GM18873 (cell line): Measurements from ENCODE around the gene M1AP.
A peak's percentile ranks its signal among the peaks of the same experiment; 100 is the strongest.

Experiments
- ATAC-seq: cut with Tn5 transposase; IDR thresholded peaks from one replicate; pipeline ENCODE4 v1.9.1; 2021; ENCODE audit warnings: mild to moderate bottlenecking, moderate library complexity, moderate number of reproducible peaks; ENCODE audit not compliant: unreplicated experiment, low FRiP score

M1AP gene

DNA sequence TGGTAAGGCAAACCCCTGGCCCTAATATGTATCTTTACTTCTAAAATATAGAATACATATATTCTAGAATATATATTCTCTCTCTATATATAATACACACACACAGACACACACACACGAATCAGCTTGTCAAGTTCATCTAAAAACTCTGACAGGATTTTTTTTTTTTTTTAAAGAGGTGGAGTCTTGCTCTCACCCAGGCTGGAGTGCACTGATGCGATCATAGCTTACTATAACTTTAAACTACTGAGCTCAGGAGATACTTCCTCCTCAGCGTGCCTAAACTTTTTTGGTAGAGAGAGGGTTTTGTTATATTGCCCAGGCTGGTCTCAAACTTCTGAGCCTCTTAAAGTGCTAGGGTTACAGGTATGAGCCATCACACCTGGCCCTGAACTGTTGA lies 48.5 kb downstream of the M1AP start:
- ATAC-seq, result no peak

DNA sequence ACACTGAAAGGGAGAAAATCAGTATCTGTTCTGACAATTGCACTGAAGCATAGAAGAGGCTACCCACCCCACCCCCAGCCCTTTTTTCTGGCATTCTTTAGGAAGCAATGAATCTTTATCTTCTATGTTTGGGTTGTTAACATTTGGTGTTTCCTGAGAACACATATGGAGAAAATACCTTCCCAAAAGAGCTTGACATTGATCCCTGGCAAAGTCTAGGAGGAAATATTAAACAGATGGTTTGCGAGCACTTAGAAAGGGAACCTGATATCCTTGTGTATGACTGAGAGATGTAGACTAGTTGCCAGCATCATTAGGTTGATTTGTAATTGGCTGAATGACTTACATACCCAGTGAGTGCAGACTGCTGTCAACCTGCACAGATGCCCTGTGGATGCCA lies 50.7 kb downstream of the M1AP start:
- no peak for ATAC-seq

DNA sequence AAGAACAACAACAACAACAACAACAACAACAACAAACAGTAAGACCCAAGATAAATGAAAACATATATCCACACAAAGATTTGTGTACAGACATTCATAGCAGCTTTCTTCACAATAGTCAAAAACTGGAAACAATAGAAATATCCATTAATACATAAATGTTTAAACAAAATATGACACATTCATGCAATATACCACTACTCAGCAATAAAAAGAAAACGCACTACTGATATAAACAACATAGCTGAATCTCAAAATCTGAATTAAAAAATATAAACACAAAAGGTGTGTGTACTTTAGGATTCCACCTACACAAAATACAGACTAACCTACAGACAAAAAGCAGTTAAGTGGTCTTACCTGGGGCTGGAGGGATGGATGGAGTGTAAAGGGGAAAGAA lies 51.5 kb downstream of the M1AP start:
- no peak for ATAC-seq

DNA sequence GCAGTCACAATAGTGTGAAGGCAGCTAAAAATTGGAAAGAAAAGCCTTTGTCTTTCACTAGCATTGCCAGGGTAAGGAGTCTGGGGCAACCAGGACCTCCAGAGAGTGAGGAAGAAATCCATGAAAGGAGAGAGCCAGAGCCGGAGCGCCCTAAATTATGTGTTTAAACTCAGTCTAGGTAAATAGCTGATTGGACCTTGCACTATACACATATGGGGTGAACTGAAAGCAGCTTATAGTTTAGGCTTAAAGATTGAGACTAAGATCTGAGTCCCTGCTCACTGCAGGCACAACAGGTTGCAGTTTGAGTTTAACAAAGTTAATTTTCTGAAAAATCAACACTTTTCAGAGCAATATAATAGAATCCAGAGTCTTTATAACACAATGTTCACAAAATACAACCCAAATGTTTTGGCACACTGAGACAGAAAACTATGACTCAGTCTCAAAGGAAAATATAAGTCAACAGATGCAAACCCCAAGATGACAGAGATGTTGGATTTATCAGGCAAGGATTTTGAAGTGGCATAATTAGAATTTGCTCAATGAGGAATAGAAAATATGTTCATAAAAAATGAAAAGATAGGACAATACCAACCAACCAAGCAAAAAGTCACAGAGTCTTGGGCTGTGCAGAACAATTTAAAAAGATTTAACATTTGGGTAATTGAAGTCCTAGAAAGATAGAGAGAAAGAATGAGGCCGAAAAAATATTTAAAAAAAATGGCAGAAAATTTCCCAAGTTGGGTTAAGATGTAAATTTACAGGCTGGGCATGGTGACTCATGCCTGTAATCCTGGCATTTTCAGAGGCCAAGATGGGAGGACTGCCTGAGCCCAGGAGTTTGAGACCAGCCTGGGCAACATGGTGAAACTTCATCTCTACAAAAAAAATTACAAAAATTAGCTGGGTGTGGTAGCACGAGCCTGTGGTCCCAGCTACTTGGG lies 54.0 kb downstream of the M1AP start:
- no peak for ATAC-seq

DNA sequence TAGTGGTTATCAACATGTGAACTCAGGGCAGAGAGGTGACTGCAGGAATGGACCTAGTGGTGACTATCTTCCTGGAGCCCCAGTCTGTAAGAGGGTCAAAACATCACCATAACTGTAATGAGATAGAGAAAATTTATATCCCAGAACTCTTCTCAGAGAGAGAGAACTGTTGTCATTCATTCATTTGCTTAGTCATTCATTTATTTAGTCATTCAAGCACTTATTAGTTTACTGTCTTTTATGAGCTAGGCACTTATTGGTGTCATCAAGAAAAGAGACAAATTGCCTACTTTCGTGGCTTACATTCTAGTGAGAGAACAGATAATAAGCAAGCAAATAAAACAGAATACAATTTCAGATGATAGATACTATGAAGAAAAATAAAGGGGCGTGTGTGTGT lies 59.5 kb downstream of the M1AP start:
- no peak for ATAC-seq

DNA sequence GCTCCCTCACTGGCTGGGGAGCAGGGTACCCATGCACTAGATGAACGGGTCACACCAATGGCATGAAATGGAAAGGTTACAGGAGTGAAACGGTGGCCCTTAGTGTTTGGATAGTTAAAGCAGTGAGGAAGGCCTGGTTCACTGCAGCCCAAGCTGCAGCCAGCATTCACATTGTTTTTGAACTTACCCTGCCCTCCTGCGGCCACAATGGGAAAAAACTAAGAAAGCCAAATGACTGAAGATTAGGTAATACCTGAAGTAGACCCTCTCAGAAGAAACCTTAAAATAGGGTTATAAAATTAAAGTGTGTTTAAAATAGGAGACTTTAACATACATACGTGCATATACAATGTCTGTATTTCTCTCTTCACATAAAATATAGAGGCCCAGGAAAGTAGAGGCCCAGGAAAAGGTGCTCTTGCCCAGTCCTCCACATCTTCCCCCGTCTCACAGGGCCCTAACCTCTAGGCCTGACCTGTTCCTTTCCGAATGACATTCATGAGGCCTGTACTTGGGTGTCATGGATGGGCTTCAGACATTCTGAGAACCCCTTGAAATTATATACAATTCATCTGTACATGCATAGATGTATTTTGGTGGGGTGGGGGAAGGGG lies 60.4 kb downstream of the M1AP start:
- ATAC-seq, result no peak

DNA sequence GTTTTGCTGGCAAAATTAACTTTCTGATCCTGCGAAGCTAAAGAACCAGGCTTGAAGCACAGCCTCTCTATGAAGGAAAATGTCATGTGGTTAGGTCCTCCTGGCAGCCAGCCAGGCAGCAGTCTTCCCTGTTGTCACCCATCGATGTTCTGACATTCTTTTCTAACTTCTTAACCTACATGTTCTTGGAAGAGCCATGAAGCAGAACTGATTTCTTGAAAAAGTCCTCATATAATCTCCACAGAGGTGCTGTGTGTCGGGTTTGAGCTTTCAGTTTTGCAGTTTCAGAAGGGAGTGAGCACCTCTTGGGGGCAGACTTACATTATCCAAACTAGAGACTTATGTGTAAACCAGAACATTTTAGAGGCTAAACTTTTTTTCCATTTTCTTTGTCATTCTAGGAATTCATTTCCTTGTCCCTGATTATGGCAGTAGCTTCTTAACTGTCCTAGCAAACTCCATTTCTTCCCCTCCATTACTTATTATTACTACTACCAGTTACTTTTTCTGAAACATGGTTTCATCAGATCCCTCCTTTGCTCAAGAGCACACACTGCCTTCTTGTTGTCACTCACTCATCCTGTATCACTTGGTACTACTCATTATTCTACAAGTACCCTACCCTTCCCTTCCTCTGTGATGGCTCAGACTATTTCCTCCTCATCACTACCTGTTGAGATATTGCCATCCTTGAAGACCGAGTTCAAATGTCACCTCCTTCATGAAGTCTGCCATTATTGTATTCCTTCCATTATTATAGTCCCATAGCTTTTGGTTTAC lies 62.5 kb downstream of the M1AP start:
- no peak for ATAC-seq

DNA sequence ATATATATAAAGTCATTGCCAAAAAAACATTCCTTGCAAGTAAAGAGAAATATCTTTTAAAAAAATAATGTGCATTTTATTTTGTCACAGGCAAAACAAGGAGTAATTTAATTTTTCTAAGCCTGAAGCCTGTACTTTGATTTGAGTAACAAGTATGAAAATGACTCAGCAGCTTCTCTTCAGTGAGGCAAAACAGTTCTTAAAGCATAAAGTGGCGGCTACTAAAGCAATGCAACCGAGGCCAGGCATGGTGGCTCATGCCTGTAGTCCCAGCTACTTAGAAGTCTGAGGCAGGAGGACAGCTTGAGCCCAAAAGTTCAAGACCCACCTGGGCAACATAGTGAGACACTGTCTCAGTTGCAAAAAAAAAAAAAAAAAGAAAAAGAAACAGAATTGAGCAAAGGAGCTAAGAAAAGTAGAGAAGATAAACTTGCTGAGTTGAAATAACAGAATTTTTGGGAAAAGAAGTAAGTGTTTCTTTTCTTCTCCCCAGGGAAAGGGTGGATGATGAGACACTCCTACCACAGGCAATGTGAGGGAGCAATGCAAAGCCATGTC lies 64.0 kb downstream of the M1AP start:
- no peak for ATAC-seq

DNA sequence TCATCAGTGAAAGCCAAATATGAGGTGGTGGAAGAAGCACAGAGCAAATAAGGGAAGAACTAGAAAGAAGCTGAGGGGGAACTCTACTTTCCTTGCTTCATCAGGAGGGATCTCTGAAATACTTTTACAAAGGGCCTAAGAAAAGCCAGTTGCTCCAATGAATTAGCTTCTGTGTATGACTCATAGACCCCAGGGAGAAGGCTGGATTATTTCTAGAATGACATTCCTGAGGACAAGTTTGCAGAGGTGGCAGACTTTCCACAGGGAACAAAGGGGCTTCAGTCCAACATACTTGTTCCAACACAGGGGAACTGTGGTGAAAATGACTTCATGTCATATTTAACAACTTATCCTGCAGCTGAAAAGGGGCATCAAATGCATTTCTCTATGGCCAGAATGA lies 64.6 kb downstream of the M1AP start:
- no peak for ATAC-seq

DNA sequence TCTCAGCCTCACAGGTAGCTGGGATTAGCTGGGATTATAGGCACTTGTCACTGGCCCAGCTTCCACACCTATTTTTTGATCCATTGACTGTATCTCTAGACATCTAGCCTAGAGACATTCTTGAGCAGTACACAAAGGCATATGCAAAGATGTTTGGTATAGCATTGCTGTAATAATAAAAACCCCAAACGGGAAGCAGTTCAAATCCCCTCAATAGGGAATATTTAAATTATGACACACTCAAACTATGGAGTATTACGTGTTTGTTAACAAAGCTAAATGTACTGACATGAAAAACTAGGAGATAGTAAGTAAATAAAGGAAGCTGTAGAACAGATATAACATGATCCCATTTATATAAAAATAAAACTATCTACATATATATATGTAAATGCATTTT lies 65.9 kb downstream of the M1AP start:
- no peak for ATAC-seq

DNA sequence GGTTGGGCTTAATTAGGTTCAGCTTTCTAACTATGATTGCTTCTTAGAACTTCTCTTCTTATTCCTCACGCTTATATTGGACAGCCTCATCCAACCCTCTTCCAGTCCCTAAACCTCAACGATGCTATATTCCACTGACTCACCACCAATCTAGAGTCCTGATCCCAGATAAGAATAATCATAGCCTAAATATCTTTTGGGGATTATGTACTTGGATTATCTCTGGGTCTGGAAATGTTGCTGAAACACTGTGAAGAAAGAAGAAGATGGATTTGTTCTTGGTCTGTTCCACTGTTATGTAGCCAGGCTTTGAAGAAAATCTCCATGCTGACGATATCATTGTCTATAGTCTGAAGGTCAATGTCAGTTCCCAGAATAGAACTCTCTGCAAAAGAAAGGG lies 66.7 kb downstream of the M1AP start:
- no peak for ATAC-seq

DNA sequence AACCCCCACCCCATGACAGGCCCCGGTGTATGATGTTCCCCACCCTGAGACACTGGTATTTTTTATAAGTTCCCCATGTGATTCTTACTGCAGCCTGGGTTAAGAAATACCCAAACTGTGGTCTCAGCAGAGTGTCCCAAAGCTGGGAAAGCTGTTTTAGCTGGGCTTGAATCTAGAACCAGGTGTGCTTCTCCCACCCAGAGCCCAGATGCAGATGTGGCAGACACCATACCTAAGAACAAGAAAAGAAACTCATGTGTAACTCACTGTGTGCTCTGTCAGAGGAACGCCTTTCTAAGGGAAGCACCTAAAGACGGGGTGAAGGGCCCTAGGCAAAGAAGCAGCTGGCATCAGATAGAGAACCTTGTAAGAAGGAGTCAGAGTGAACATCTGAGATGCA lies 69.7 kb downstream of the M1AP start:
- ATAC-seq, result no peak

DNA sequence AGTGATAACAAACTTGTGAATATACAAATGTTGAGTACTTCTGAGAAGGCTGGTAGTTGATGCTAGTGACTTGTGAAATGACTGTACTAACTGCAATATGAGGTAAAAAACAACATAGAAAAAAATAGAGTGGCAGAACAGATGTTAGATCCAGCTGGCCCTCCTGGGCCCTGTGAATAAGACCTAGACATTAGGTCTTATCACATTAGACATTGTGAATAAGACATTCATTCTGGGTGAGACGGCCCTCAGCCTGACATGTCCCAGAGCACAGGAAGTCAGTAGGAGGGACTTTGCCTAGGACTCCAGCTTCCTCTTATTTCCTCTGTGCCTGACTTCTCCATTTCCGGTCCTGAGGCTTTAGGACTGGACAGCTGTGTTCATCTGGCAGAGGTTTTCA lies 70.7 kb downstream of the M1AP start:
- ATAC-seq, result peak; percentile 49

DNA sequence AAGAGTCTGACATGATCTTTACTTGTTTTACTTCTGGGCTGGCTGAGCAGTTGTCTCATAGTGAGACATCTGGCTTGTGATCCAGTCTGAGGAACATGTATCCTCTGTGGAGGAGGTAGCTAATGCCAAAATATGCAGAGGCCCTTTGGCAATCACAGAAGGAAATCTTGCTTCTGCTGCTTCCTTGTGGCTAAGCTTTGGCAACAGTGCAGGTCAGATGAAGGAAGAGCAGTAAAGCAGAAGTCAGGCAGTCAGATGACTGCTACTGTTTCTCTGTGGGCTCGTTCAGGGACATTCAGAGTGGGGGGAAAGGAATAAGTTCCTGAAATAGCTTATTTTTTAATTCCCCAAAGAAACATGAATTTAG lies 71.3 kb downstream of the M1AP start:
- ATAC-seq, result no peak

DNA sequence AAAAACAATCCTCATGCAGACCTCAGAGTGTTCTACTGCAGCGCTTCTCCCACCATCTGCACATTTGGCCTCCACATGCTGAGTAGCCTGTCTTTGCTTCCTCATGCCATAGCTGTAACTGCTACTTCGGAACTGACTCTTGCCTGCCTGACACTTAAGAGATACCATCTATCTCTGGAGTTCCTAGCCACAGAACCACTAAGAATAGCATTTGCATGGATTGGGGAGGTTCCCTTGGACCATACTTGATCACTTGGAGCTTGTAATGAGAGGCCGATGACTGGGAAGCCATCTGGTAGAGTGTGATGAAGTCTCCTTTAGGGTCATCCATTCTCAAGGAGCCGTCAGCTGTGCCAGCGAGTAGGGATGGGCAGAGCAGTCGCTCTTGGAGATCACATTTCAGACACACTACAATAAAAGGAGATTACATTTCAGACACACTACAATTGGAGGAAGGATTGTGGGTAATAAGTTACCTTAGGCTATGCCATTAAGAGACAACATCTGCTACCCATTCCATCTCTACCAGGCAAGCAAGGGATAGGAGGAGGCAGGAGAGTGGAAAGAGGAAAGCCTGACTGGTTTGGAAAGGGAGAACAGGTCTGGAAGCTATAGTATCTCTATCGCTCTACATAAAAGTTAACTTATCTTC lies 71.8 kb downstream of the M1AP start:
- ATAC-seq, result no peak

DNA sequence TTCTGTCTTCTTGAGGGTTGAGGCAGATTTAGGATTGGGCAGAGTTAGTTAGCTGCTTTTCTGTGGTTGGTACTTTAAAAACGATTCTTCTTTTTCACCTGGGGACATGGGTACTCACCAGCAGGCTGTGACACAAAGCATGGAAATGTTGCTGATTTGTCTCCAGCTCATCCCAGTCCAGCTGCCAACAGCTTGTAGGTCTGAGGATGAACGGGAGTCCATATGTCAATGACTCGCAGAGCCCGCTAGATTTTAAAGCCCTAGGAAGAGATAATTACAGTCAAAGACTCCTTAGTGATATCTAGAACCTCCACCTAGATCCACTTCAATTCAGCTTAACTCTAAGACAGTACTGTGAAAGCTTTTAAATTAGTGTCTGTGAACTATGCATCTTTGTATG lies 72.8 kb downstream of the M1AP start:
- ATAC-seq, result no peak

DNA sequence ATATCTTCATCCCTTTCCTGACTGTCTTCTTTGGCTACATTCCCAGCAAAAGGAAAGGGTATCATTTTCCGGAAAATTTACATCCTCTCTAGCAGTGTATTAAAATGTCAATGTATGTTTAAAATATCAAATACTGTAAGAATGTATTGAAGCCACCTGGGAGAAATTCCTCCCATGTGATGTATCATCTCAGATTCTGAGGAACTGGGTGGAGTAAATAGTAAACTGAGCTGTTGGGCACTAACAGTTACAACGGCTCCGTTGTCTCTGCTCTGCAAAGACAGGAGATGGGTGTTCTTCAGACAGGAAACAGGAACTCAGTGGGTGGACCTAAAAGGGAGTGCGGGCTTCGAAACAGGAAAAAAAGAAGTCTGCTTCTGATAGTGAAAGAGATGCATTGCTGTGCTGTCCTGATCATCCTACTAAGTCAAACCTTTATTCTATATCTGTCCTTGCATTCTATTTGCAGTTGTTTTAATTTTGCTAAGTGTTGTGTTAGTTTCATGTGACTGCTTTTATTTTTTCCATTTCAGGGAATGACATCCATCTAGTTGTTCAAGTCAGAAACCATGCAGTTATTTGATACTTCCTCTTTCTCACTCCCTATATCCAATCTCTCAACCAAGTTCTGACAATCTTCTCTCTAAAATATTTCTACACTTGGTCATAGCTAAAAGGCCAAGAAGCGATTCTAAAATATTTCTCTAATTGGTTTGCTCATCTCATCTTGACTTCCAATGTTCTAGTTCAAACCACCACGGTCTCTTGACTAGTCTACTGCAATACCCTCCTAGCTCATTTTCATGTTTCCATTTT lies 74.2 kb downstream of the M1AP start:
- no peak for ATAC-seq

DNA sequence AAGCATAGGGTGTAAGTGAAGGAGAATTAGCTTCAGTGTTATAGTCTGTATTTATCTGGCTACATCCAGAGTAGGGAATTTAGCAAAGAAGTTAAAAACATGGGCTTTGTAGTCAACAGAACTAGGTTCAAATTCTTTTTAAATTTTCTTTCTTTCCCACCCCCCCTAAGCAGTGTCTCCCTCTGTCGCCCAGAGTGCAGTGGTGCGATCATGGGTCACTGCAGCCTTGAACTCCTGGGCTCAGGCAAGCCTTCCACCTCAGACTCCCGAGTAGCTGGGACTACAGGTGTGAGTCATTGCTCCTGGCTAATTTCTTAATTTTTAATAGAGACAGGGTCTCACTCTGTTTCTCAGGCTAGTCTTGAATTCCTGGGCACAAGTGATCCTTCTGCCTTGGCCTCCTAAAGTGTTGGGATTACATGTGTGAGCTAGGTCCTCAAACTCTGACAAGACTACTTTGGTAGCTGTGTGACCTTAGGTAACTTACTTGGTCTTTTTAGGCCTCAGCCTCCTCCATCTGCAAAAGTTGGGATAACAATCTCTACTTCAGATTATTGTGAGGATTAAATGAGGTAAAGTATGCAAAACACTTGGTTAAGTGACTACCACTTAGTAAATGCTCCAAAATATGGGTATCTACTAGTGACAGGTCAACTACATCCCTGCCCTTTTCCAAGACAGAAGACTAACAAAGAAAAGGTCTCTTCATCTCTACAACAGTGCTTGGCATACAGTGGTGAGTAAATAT lies 75.8 kb downstream of the M1AP start:
- ATAC-seq, result no peak

DNA sequence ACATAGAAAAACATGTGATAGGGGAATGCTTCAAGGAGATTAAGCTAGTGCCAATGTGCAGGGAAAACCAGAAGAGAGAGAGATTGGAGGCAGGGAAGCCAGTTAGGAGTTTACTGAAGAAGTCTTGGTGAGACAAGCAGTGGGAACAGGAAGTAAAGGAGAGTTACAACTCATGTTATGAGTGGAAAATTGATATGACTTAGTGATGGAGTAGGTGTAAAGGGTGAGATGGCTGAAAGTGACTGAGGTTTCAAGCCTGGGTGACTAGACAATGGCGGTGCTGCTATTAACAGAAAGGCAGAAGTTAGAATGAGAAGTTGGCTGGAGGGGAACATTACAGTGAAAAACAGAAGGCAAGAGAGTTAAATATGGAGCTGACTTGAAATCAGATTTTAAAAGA lies 77.1 kb downstream of the M1AP start:
- peak; percentile 67 for ATAC-seq
